K562 (cell line): ENCODE results near the gene IGSF9. TPM values are rescaled to one million over a fixed set of nuclear protein-coding genes. Genes with fewer than 3 reads are reported as not detected.

Experiments
- CBX3 ChIP-seq, 2 experiments: IDR thresholded peaks; 1 replicate in 1 of 2; 2 replicates in 1 of 2; pipeline ENCODE4 v1.6.1; 2012; ENCODE audit warnings: inconsistent platforms in 2 of 2, low read length in 2 of 2, borderline replicate concordance in 1 of 2, control low read depth in 1 of 2
- DDX20 ChIP-seq: fragments of 450-650 bp; IDR thresholded peaks from 2 replicates; pipeline ENCODE4 v1.6.1; 2016; ENCODE audit warnings: missing genetic modification characterization, low read depth, mild to moderate bottlenecking, missing compliant biosample characterization, moderate library complexity
- DIDO1 ChIP-seq: fragments of 450-650 bp; IDR thresholded peaks from 2 replicates; pipeline ENCODE4 v1.6.1; 2016; ENCODE audit warnings: low read depth, missing biosample characterization, missing genetic modification characterization
- MYNN ChIP-seq, 2 experiments: sonication (generic); formaldehyde crosslinking in 1 of 2; IDR thresholded peaks; 2 replicates each; pipeline versions ENCODE4 v1.5.0 to v1.6.1; 2016 to 2020; ENCODE audit warnings: antibody characterized with exemption in 1 of 2, missing genetic modification reagents in 1 of 2
- NCOA1 ChIP-seq: fragments of 450-650 bp; IDR thresholded peaks from 2 replicates; pipeline ENCODE4 v1.6.1; 2016; ENCODE audit warnings: low read depth
- NFE2L1 ChIP-seq: fragments of 450-650 bp; IDR thresholded peaks from 2 replicates; pipeline ENCODE4 v1.6.1; 2016; ENCODE audit warnings: missing genetic modification characterization, low read depth, mild to moderate bottlenecking, missing compliant biosample characterization, moderate library complexity, borderline replicate concordance
- RBBP5 ChIP-seq: fragments of 200-600 bp; sonication (generic); IDR thresholded peaks from 2 replicates; pipeline ENCODE4 v1.6.1; 2012; ENCODE audit warnings: borderline replicate concordance, mild to moderate bottlenecking, low read length, control low read depth, inconsistent platforms; ENCODE audit not compliant: insufficient read depth, poor library complexity, severe bottlenecking
- RBFOX2 ChIP-seq: fragments of 200-400 bp; formaldehyde crosslinking; IDR thresholded peaks from 2 replicates; pipeline ENCODE4 v1.6.1; 2017; ENCODE audit warnings: low read depth, mild to moderate bottlenecking, low read length, moderate library complexity
- STAG1 ChIP-seq: sonication (generic); formaldehyde crosslinking; IDR thresholded peaks from 2 replicates; pipeline ENCODE4 v1.5.0; 2020; ENCODE audit warnings: missing genetic modification reagents, borderline replicate concordance
- STAT5A ChIP-seq: IDR thresholded peaks from 2 replicates; pipeline ENCODE4 v1.6.1; 2012; ENCODE audit warnings: low read length, inconsistent platforms, borderline replicate concordance
- TRIM24 ChIP-seq, 2 experiments: fragments of 450-650 bp; IDR thresholded peaks; 2 replicates each; pipeline ENCODE4 v1.6.1; 2016
- ZNF830 ChIP-seq: fragments of 250-450 bp; sonication (Bioruptor Pico); IDR thresholded peaks from 2 replicates; pipeline ENCODE4 v1.5.0; 2021; ENCODE audit warnings: mild to moderate bottlenecking
- polyA plus RNA-seq, 8 experiments: library from polyadenylated mRNA; depleted of rRNA in 4 of 8; stranded (reverse) in 5 of 8; unstranded in 3 of 8; fragments of >200 nt; fragmentation: Nextera tagmentation in 2 of 8; fragmentation: Illumina TruSeq in 1 of 8; extraction: Ambion mirVana in 2 of 8; extraction: Trizol in 1 of 8; gene quantifications; 2 replicates each; pipeline versions ENCODE4 v1.2.1 to v1.2.3, GENCODE V29; 2011 to 2014; ENCODE audit warnings: inconsistent platforms in 1 of 8, missing spikeins in 1 of 8
- total RNA-seq, 7 experiments: library from RNA; depleted of rRNA in 6 of 7; stranded (reverse); fragments of >200 nt in 6 of 7; fragmentation: Illumina TruSeq in 2 of 7; extraction: Trizol in 2 of 7; gene quantifications; 2 replicates each; pipeline versions ENCODE4 v1.2.1 to v1.2.3, GENCODE V29; 2011 to 2021; ENCODE audit warnings: low replicate concordance in 1 of 7
- TF ChIP-seq, protein P1 (sequence below): fragments of 450-650 bp; IDR thresholded peaks from 2 replicates; pipeline ENCODE4 v1.6.1; 2016; ENCODE audit warnings: low read depth
- TF ChIP-seq, protein P2 (sequence below): fragments of 250-450 bp; sonication (Bioruptor Pico); IDR thresholded peaks from 2 replicates; pipeline ENCODE4 v1.8.0; 2022; ENCODE audit warnings: moderate library complexity, mild to moderate bottlenecking, inconsistent platforms
- TF ChIP-seq, protein P3 (sequence below), 2 experiments: fragments of 450-650 bp; IDR thresholded peaks; 2 replicates each; pipeline ENCODE4 v1.6.1; 2016

The IGSF9 gene
- total and polyA plus RNA-seq, 9 of the 15 experiments (the other 6 are each of a cell fraction or from before 2014, with no cell fraction given) = 0.03 to 0.29 (median 0.07) TPM; not detected in 1

DNA sequence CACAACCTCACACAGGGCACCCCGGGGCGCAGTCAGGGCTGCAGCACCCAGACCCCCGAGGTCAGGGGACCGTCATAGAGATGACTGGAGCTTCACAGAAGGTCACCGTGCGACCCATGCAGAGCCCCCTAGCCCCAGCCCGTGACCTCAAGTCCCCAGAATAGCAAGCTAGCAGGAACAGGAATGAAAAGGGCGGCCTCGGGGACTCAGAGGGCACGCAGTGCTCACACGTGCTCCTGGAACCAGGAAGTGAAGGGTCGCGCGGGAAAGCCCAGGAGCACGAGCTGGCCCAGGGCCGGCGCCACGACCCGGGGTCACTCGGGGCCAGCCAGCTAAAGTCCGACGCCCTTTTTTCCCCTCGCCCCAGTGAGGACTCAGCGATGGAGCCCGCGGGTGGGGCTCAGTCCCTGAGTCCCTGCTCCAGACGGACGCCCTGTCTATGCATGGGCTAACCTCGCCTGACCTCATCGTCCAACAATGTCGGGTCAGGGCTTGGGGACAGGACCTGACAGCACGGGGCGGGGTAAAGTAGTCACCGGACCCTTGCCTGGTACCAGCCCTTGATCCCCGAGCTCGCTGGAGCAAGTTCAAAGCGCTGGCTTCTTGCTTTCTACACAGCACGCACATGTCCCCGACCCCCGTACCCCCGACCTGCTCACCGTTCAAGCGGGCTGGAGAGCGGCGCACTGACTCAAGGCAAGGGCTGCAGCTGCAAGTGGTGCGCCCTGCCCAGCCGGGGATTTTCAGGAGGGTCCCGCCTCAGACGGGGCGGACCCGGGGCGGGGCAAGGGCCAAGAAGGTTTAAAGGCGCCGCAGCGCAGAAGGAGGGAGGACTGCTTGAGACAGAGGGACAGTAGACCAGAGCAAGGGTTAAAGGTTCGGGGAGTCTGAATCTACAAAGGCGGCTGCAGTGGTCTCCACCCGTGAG is 20.4 kb downstream of the IGSF9 start, which contains the start of gene TAGLN2 (continued):
- TF ChIP-seq, protein P1, sequence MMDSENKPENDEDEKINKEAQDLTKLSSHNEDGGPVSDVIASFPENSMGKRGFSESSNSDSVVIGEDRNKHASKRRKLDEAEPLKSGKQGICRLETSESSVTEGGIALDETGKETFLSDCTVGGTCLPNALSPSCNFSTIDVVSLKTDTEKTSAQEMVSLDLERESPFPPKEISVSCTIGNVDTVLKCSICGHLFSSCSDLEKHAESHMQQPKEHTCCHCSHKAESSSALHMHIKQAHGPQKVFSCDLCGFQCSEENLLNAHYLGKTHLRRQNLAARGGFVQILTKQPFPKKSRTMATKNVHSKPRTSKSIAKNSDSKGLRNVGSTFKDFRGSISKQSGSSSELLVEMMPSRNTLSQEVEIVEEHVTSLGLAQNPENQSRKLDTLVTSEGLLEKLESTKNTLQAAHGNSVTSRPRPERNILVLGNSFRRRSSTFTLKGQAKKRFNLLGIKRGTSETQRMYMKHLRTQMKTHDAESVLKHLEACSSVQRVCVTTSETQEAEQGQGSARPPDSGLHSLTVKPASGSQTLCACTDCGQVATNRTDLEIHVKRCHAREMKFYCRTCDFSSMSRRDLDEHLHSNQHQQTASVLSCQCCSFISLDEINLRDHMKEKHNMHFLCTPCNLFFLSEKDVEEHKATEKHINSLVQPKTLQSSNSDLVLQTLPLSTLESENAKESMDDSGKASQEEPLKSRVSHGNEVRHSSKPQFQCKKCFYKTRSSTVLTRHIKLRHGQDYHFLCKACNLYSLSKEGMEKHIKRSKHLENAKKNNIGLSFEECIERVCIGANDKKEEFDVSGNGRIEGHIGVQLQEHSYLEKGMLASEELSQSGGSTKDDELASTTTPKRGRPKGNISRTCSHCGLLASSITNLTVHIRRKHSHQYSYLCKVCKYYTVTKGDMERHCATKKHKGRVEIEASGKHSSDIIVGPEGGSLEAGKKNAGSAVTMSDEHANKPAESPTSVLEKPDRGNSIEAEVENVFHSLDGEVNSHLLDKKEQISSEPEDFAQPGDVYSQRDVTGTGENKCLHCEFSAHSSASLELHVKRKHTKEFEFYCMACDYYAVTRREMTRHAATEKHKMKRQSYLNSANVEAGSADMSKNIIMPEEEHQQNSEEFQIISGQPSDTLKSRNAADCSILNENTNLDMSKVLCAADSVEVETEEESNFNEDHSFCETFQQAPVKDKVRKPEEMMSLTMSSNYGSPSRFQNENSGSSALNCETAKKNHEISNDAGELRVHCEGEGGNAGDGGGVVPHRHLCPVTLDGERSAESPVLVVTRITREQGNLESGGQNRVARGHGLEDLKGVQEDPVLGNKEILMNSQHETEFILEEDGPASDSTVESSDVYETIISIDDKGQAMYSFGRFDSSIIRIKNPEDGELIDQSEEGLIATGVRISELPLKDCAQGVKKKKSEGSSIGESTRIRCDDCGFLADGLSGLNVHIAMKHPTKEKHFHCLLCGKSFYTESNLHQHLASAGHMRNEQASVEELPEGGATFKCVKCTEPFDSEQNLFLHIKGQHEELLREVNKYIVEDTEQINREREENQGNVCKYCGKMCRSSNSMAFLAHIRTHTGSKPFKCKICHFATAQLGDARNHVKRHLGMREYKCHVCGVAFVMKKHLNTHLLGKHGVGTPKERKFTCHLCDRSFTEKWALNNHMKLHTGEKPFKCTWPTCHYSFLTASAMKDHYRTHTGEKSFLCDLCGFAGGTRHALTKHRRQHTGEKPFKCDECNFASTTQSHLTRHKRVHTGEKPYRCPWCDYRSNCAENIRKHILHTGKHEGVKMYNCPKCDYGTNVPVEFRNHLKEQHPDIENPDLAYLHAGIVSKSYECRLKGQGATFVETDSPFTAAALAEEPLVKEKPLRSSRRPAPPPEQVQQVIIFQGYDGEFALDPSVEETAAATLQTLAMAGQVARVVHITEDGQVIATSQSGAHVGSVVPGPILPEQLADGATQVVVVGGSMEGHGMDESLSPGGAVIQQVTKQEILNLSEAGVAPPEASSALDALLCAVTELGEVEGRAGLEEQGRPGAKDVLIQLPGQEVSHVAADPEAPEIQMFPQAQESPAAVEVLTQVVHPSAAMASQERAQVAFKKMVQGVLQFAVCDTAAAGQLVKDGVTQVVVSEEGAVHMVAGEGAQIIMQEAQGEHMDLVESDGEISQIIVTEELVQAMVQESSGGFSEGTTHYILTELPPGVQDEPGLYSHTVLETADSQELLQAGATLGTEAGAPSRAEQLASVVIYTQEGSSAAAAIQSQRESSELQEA = no peak
- TF ChIP-seq, protein P2, sequence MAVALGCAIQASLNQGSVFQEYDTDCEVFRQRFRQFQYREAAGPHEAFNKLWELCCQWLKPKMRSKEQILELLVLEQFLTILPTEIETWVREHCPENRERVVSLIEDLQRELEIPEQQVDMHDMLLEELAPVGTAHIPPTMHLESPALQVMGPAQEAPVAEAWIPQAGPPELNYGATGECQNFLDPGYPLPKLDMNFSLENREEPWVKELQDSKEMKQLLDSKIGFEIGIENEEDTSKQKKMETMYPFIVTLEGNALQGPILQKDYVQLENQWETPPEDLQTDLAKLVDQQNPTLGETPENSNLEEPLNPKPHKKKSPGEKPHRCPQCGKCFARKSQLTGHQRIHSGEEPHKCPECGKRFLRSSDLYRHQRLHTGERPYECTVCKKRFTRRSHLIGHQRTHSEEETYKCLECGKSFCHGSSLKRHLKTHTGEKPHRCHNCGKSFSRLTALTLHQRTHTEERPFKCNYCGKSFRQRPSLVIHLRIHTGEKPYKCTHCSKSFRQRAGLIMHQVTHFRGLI = no peak
- TF ChIP-seq, protein P3, sequence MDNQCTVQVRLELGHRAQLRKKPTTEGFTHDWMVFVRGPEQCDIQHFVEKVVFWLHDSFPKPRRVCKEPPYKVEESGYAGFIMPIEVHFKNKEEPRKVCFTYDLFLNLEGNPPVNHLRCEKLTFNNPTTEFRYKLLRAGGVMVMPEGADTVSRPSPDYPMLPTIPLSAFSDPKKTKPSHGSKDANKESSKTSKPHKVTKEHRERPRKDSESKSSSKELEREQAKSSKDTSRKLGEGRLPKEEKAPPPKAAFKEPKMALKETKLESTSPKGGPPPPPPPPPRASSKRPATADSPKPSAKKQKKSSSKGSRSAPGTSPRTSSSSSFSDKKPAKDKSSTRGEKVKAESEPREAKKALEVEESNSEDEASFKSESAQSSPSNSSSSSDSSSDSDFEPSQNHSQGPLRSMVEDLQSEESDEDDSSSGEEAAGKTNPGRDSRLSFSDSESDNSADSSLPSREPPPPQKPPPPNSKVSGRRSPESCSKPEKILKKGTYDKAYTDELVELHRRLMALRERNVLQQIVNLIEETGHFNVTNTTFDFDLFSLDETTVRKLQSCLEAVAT (IDR thresholded peaks at IDR 0.05) = peak; percentile 52 to 69; a peak in 3 of 4 replicates
- TF ChIP-seq STAT5A = no peak
- no peak for TF ChIP-seq DIDO1 (tag)
- TF ChIP-seq MYNN (IDR thresholded peaks at IDR 0.05) = peak; percentile 74; the same call in 1 of the 2 replicates
- no peak for TF ChIP-seq MYNN (CRISPR knock-in tag; IDR thresholded peaks at IDR 0.05)
- no peak for TF ChIP-seq CBX3 (IDR thresholded peaks at IDR 0.05; ENCODE audit: borderline replicate concordance in 1 of 2, low read length in 2 of 2)
- 0 out of 2 replicates have a peak, but pooled peaks have one; percentile 3 for TF ChIP-seq STAG1 (CRISPR knock-in tag)
- no peak for TF ChIP-seq NFE2L1 (tag)
- TF ChIP-seq DDX20 = no peak
- peak; percentile 53; the same call in 1 of the 2 replicates for TF ChIP-seq ZNF830 (CRISPR knock-in tag)
- TF ChIP-seq RBFOX2 = peak; percentile 94
- TF ChIP-seq NCOA1 = no peak
- TF ChIP-seq RBBP5 = peak; percentile 53
- TF ChIP-seq TRIM24 (IDR thresholded peaks at IDR 0.05) = no peak; a peak in 1 of 4 replicates
